HepG2 (cell line): Measurements from ENCODE around the gene SDK1. TPM values are rescaled to one million over a fixed set of nuclear protein-coding genes. Genes with fewer than 3 reads are reported as not detected.
"Not testable (repeated sequence)": the region's sequence is repeated elsewhere in the genome, so short reads cannot be mapped to it uniquely, and the experiment has no call there.

Experiments used
- ATAC-seq: fragments of 200-7000 bp; cut with Tn5 transposase; 3 replicates; pipeline ENCODE4 v1.9.1; 2020; ENCODE audit warnings: mild to moderate bottlenecking, moderate library complexity
- BruUV-seq: library from RNA; stranded (reverse); fragments of 400-500 nt; replicated peaks from 2 replicates; lab custom pipeline; 2021; lab: Mats Ljungman, UMichigan
- CTCF ChIA-PET: fragments of 300-600 bp; formaldehyde crosslinking; extraction: SDS; loops from one replicate; lab custom pipeline; 2021; ENCODE audit warnings: low total read pairs, inconsistent platforms, low intra/inter-chr PET ratio; lab: Yijun Ruan, JAX
- POLR2A ChIA-PET: fragments of 350-600 bp; sonication (Branson Sonifier 250); formaldehyde crosslinking; loops from one replicate; lab custom pipeline; 2020; ENCODE audit warnings: antibody characterized with exemption, inconsistent platforms; lab: Yijun Ruan, JAX
- DNase-seq: peaks from one replicate; pipeline ENCODE4 v3.0.0-alpha.2; 2015; ENCODE audit warnings: low spot score
- FAIRE-seq: peaks from 3 replicates; lab custom pipeline; 2011; peaks lifted over from hg19 to GRCh38; lab: Jason Lieb, UNC
- H2AFZ ChIP-seq: one replicate; pipeline ENCODE4 v1.6.1; 2011; ENCODE audit warnings: low read length, inconsistent platforms
- H3K27ac ChIP-seq: fragments of 300-600 bp; 3 replicates; pipeline ENCODE4 v1.8.0; 2011; ENCODE audit warnings: mixed run types, mild to moderate bottlenecking, mixed read lengths, low read length, inconsistent platforms; ENCODE audit not compliant: insufficient read depth; ENCODE audit errors: extremely low read length
- H3K27me3 ChIP-seq, 2 experiments: fragments of 200-600 bp in 1 of 2; 2 replicates in 1 of 2; 3 replicates in 1 of 2; pipeline versions ENCODE4 v1.6.0 to v1.8.0; 2011; ENCODE audit warnings: low read length in 2 of 2, mild to moderate bottlenecking in 2 of 2, moderate library complexity in 2 of 2, inconsistent platforms in 1 of 2; ENCODE audit not compliant: insufficient read depth in 2 of 2, control insufficient read depth in 1 of 2
- H3K36me3 ChIP-seq, 2 experiments: fragments of 200-600 bp in 1 of 2; replicated peaks in 1 of 2; 2 replicates in 1 of 2; 3 replicates in 1 of 2; pipeline versions ENCODE4 v1.5.1 to v1.8.0; 2011; ENCODE audit warnings: low read length in 2 of 2, inconsistent platforms in 1 of 2; ENCODE audit not compliant: insufficient read depth in 2 of 2, control insufficient read depth in 1 of 2
- H3K4me1 ChIP-seq: 2 replicates; pipeline ENCODE4 v1.5.1; 2012; ENCODE audit warnings: low read length, inconsistent platforms; ENCODE audit not compliant: insufficient read depth
- H3K4me2 ChIP-seq: 2 replicates; pipeline ENCODE4 v1.6.0; 2011; ENCODE audit warnings: low read depth, low read length, inconsistent platforms
- H3K4me3 ChIP-seq, 3 experiments: fragments of 200-600 bp in 1 of 3; sonication (generic), shearing (Covaris generic) in 1 of 3; replicated peaks in 1 of 3; 2 replicates each; pipeline ENCODE4 v1.5.1; 2011 to 2016; ENCODE audit warnings: low read length in 3 of 3, inconsistent platforms in 2 of 3, low read depth in 2 of 3, mild to moderate bottlenecking in 2 of 3, control low read depth in 1 of 3, mixed read lengths in 1 of 3; ENCODE audit not compliant: insufficient read depth in 1 of 3
- H3K79me2 ChIP-seq: one replicate; pipeline ENCODE4 v1.6.1; 2011; ENCODE audit warnings: low read length, inconsistent platforms; ENCODE audit not compliant: insufficient read depth
- H3K9ac ChIP-seq: 2 replicates; pipeline ENCODE4 v1.6.0; 2011; ENCODE audit warnings: mild to moderate bottlenecking, low read depth, low read length, inconsistent platforms; ENCODE audit not compliant: insufficient read depth
- H3K9me3 ChIP-seq: 2 replicates; pipeline ENCODE4 v1.5.1; 2012; ENCODE audit warnings: mild to moderate bottlenecking, low read length
- H4K20me1 ChIP-seq: 2 replicates; pipeline ENCODE4 v1.6.0; 2011; ENCODE audit warnings: inconsistent platforms, mild to moderate bottlenecking, low read length, moderate library complexity; ENCODE audit not compliant: insufficient read depth
- DBP ChIP-seq: sonication (generic); formaldehyde crosslinking; IDR thresholded peaks from 2 replicates; pipeline ENCODE4 v1.4.0; 2020; ENCODE audit warnings: missing genetic modification reagents; ENCODE audit errors: not compliant biosample characterization
- FOXK1 ChIP-seq: sonication (generic); formaldehyde crosslinking; IDR thresholded peaks from 2 replicates; pipeline ENCODE4 v1.4.0; 2020; ENCODE audit warnings: low read depth, missing genetic modification reagents, borderline replicate concordance
- RFX5 ChIP-seq: IDR thresholded peaks from 2 replicates; pipeline ENCODE4 v1.6.1; 2011; ENCODE audit warnings: low read depth, low read length, improper control_type of control experiment
- ZFP90 ChIP-seq: sonication (generic); formaldehyde crosslinking; IDR thresholded peaks from 2 replicates; pipeline ENCODE4 v1.8.0; 2022; ENCODE audit warnings: missing genetic modification reagents, mild to moderate bottlenecking, inconsistent platforms, borderline replicate concordance
- ZMYM4 ChIP-seq: sonication (generic); formaldehyde crosslinking; IDR thresholded peaks from 2 replicates; pipeline ENCODE4 v1.8.1; 2023; ENCODE audit warnings: mild to moderate bottlenecking, missing genetic modification reagents
- ZNF3 ChIP-seq: IDR thresholded peaks from 2 replicates; pipeline ENCODE4 v1.7.0; 2017; ENCODE audit warnings: inconsistent platforms
- WGBS: methylation state at CpG from one replicate; pipeline ENCODE4 v1.1.6; 2017; ENCODE audit warnings: low lambda C conversion rate; 5-methylcytosine and 5-hydroxymethylcytosine counted together
- in situ Hi-C: cut with HindIII; loops from 2 replicates; pipeline ENCODE4 v1.10.0; 2017; ENCODE audit warnings: low pct_unique_long_range_greater_than_20kb; ENCODE audit not compliant: extremely low pct_ligation_motif_present
- intact Hi-C: fragments of 100-400 bp; cut with micrococcal nuclease; formaldehyde crosslinking; loops from one replicate; pipeline ENCODE4 v1.10.0; 2022; ENCODE audit not compliant: unreplicated experiment
- polyA plus RNA-seq, 8 experiments: library from polyadenylated mRNA; depleted of rRNA in 3 of 8; stranded (reverse) in 7 of 8; unstranded in 1 of 8; fragments of >200 nt; fragmentation: Illumina TruSeq in 4 of 8; extraction: Trizol in 4 of 8; gene quantifications; 2 replicates each; pipeline versions ENCODE4 v1.2.1 to v1.2.3, GENCODE V29; 2011 to 2016; ENCODE audit warnings: low read depth in 4 of 8, missing spikeins in 1 of 8, mixed read lengths in 1 of 8; ENCODE audit not compliant: insufficient read depth in 1 of 8
- total RNA-seq, 5 experiments: library from RNA; depleted of rRNA; stranded (reverse); fragments of >200 nt; fragmentation: Illumina TruSeq; extraction: Trizol; gene quantifications; 2 replicates each; pipeline ENCODE4 v1.2.3, GENCODE V29; 2016; ENCODE audit warnings: low read depth in 1 of 5

Gene SDK1
- total and polyA plus RNA-seq, 2 of the 13 experiments (the other 11 are each of a cell fraction or from before 2014, with no cell fraction given) = 0.35 to 2.4 TPM

DNA sequence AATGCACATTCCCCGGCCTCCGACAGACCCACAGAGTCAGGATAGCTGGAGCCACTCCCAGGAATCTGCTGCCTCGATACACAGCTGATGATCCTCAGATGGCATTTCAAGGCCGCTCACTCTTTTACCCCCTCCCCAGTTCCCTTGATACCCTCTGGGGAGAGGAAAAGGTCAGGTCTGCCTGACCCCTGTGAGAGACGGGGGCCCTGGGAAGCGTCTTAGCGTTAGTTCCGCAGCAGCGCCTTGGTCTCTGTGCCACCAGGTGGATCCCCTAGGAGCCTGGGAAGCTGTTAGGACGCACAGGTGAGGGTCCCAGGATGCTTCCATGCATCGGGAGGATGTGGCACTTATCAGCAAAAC is 960.5 kb downstream of the SDK1 start:
- no peak overlapping the region for H3K4me2 ChIP-seq
- TF ChIP-seq ZFP90 (CRISPR knock-in tag) = no peak
- no peak for TF ChIP-seq RFX5
- no peak for TF ChIP-seq FOXK1 (CRISPR knock-in tag)
- TF ChIP-seq ZMYM4 (CRISPR knock-in tag) = no peak
- TF ChIP-seq ZNF3 (CRISPR knock-in tag) = no peak
- no peak for TF ChIP-seq DBP (CRISPR knock-in tag)
- TF ChIP-seq, all 625 proteins: peak for 0
- no peaks in the 10 kb centered on the region for H3K9me3 ChIP-seq
- ChIA-PET CTCF (no interaction called here), POLR2A (no interaction called here)
- H4K20me1 ChIP-seq = no peaks in the 10 kb centered on the region
- in situ Hi-C loops = no loop called here
- no peaks in the 10 kb centered on the region for H3K27me3 ChIP-seq
- DNase-seq (no peak), ATAC-seq (no peak), FAIRE-seq (no peak)
- no peak overlapping the region for H3K27ac ChIP-seq
- no peaks in the 10 kb centered on the region for H3K4me1 ChIP-seq
- H3K79me2 ChIP-seq = no peaks in the 10 kb centered on the region
- BruUV-seq = no TSS peak
- H2AFZ ChIP-seq = no peak overlapping the region
- H3K9ac ChIP-seq = no peak overlapping the region
- intact Hi-C loops = no loop called here
- no peaks in the 10 kb centered on the region for H3K36me3 ChIP-seq
- no peak overlapping the region for H3K4me3 ChIP-seq
- 89% methylated on average over 8 of the region's 11 CpGs for WGBS

DNA sequence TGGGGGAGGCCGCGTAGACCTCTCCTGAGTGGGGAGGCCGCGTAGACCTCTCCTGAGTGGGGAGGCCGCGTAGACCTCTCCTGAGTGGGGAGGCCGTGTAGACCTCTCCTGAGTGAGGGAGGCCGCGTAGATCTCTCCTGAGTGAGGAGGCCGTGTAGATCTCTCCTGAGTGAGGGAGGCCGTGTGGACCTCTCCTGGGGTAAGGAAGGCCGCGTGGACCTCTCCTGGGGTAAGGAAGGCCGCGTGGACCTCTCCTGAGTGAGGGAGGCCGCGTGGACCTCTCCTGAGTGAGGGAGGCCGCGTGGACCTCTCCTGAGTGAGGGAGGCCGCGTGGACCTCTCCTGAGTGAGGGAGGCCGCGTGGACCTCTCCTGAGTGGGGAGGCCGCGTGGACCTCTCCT is 963.2 kb downstream of the SDK1 start:
- H3K4me2 ChIP-seq, in situ Hi-C loops, FAIRE-seq, H3K27me3 ChIP-seq, BruUV-seq, H3K79me2 ChIP-seq, POLR2A ChIA-PET, H3K9ac ChIP-seq, CTCF ChIA-PET, H4K20me1 ChIP-seq, H3K4me3 ChIP-seq, H3K36me3 ChIP-seq, H3K27ac ChIP-seq, H2AFZ ChIP-seq, H3K9me3 ChIP-seq, H3K4me1 ChIP-seq, ATAC-seq, intact Hi-C loops, DNase-seq: not testable (repeated sequence)
- WGBS = 92% methylated on average over 20 of the region's 25 CpGs
